ENCODE data around the gene POU6F2. TPM values are rescaled to one million over a fixed set of nuclear protein-coding genes. Genes with fewer than 3 reads are reported as not detected.

The POU6F2 gene
- total and polyA plus RNA-seq, 5 donors = 0.81 to 3.4 (median 2.9) TPM

DNA sequence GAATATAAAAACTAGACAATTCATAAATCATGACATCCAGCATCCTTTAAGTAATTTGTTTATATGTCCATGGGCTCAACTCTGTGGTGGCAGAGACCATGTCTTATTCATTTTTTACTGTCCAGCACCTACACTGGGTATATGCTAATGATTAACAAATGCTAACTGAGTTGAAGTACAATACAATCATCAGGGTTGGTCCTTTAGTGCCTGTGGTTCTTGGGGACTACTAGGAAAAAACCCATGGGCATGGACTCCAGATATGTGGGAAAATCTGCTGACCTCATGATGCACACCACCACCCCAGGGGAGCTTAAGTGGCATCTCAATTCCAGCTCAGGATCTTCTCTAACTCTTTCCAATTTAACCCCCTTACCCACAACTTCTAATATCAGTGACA lies 503.2 kb downstream of the POU6F2 start:
- ATAC-seq (no peak), DNase-seq (no peak)
- Histone ChIP-seq H3K27me3 (ENCODE audit: control insufficient read depth, insufficient read depth) (no peaks in the 10 kb centered on the region), H3K4me3 (ENCODE audit: low read length) (no peak overlapping the region), H3K9me3 (ENCODE audit: control insufficient read depth, low read length) (no peaks in the 10 kb centered on the region), H3K4me1 (ENCODE audit: control insufficient read depth, insufficient read depth, low read length) (no peaks in the 10 kb centered on the region), H3K27ac (ENCODE audit: low read length) (no peak overlapping the region)
- intact Hi-C loops (cut with DNase I) = no loop called here

- no peak for ATAC-seq
- WGBS = 73% methylated on average over 7 of the region's 7 CpGs
- no peak overlapping the region for H3K4me3 ChIP-seq (ENCODE audit: low read length)
Measured at GRCh38 chr7:39488467-39489393, 511.0 kb downstream of the POU6F2 start.

GRCh38 chr7:39490296-39490695 lies 512.6 kb downstream of the POU6F2 start:
- no peaks in the 10 kb centered on the region for H3K27me3 ChIP-seq (ENCODE audit: control insufficient read depth, insufficient read depth)
- no peak overlapping the region for H3K27ac ChIP-seq (ENCODE audit: low read length)
- H3K4me3 ChIP-seq (ENCODE audit: low read length) = no peak overlapping the region
- ATAC-seq (no peak), DNase-seq (no peak)
- intact Hi-C loops (cut with DNase I) = no loop called here
- WGBS = 91% methylated on average over 2 of the region's 2 CpGs
- H3K4me1 ChIP-seq (ENCODE audit: control insufficient read depth, insufficient read depth, low read length) = no peaks in the 10 kb centered on the region
- no peaks in the 10 kb centered on the region for H3K9me3 ChIP-seq (ENCODE audit: control insufficient read depth, low read length)

More at GRCh38 chr7:39488467-39489393, 511.0 kb downstream of the POU6F2 start:
- H3K9me3 ChIP-seq (ENCODE audit: control insufficient read depth, low read length) = no peaks in the 10 kb centered on the region
- intact Hi-C loops (cut with DNase I) = no loop called here
- no peaks in the 10 kb centered on the region for H3K27me3 ChIP-seq (ENCODE audit: control insufficient read depth, insufficient read depth)
- H3K4me1 ChIP-seq (ENCODE audit: control insufficient read depth, insufficient read depth, low read length) = no peaks in the 10 kb centered on the region
- no peak overlapping the region for H3K27ac ChIP-seq (ENCODE audit: low read length)
- no peak for DNase-seq

DNA sequence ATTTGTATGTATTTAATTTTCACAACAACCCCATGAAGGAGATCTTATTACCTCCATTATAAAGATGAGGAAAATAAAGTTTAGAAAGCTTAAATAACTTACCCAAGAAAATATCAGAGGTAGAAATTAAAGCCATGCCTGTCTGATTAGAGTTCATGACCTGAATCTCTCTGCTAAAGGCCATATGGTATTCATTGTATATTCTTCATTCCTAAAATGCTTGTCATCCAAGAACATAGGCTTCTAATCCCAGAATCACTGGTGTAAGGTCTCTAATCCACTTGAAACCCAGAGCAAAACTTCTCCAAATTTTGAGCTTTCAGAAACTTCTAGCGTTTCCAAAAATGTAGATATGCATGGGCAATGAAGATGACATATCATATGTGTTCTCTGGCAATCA lies 516.2 kb downstream of the POU6F2 start:
- no peaks in the 10 kb centered on the region for H3K4me1 ChIP-seq (ENCODE audit: control insufficient read depth, insufficient read depth, low read length)
- no peaks in the 10 kb centered on the region for H3K9me3 ChIP-seq (ENCODE audit: control insufficient read depth, low read length)
- intact Hi-C loops (cut with DNase I) = no loop called here
- ATAC-seq (no peak), DNase-seq (no peak)
- H3K27me3 ChIP-seq (ENCODE audit: control insufficient read depth, insufficient read depth) = no peaks in the 10 kb centered on the region
- no peak overlapping the region for H3K27ac ChIP-seq (ENCODE audit: low read length)
- WGBS = 75% methylated on average over 1 of the region's 1 CpG
- H3K4me3 ChIP-seq (ENCODE audit: low read length) = no peak overlapping the region

DNA sequence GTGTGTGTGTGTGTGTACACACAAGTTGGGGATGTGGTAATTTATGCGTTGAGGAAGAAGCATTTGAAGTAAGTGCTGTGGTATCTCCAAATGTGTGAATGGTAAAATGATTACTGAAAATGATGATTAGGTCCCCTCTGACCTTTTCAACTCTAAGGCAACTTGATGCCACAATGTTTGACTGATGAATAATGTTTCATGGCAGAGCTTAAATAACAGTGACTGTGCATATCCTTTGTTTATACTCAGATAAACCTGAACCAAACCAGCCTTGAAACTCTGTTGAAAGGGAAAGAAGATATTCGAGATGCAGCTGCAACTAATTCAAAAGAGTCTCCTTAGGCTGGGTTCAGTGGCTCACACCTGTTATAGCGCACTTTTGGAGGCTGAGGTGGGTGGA lies 523.6 kb downstream of the POU6F2 start:
- WGBS = 67% methylated on average over 3 of the region's 3 CpGs
- H3K9me3 ChIP-seq (ENCODE audit: control insufficient read depth, low read length) = no peaks in the 10 kb centered on the region

GRCh38 chr7:39504963-39505362 lies 527.3 kb downstream of the POU6F2 start:
- intact Hi-C loops (cut with DNase I) = no loop called here
- H3K27ac ChIP-seq (ENCODE audit: low read length) = no peak overlapping the region
- H3K9me3 ChIP-seq (ENCODE audit: control insufficient read depth, low read length) = no peaks in the 10 kb centered on the region
- H3K4me3 ChIP-seq (ENCODE audit: low read length) = no peak overlapping the region
- no peaks in the 10 kb centered on the region for H3K27me3 ChIP-seq (ENCODE audit: control insufficient read depth, insufficient read depth)
- DNase-seq (no peak), ATAC-seq (no peak)
- 54% methylated on average over 3 of the region's 3 CpGs for WGBS
- H3K4me1 ChIP-seq (ENCODE audit: control insufficient read depth, insufficient read depth, low read length) = no peaks in the 10 kb centered on the region

More for the DNA sequence above, 523.6 kb downstream of the POU6F2 start:
- intact Hi-C loops (cut with DNase I) = no loop called here
- Histone ChIP-seq H3K4me1 (ENCODE audit: control insufficient read depth, insufficient read depth, low read length) (no peaks in the 10 kb centered on the region), H3K27ac (ENCODE audit: low read length) (no peak overlapping the region), H3K4me3 (ENCODE audit: low read length) (no peak overlapping the region), H3K27me3 (ENCODE audit: control insufficient read depth, insufficient read depth) (no peaks in the 10 kb centered on the region)
- no peak for ATAC-seq
- DNase-seq = no peak

- Histone ChIP-seq H3K9me3 (ENCODE audit: control insufficient read depth, low read length) (no peaks in the 10 kb centered on the region), H3K27me3 (ENCODE audit: control insufficient read depth, insufficient read depth) (no peaks in the 10 kb centered on the region), H3K4me1 (ENCODE audit: control insufficient read depth, insufficient read depth, low read length) (no peaks in the 10 kb centered on the region), H3K27ac (ENCODE audit: low read length) (no peak overlapping the region), H3K4me3 (ENCODE audit: low read length) (no peak overlapping the region)
- peak in 2 of 3 donors; percentile 64 to 65 for DNase-seq
- intact Hi-C loops (cut with DNase I) = no loop called here
- peak in 1 of 2 donors; percentile 45 for ATAC-seq
- WGBS = 70% methylated on average over 8 of the region's 8 CpGs
Measured at GRCh38 chr7:39507866-39508551, 530.3 kb downstream of the POU6F2 start.

DNA sequence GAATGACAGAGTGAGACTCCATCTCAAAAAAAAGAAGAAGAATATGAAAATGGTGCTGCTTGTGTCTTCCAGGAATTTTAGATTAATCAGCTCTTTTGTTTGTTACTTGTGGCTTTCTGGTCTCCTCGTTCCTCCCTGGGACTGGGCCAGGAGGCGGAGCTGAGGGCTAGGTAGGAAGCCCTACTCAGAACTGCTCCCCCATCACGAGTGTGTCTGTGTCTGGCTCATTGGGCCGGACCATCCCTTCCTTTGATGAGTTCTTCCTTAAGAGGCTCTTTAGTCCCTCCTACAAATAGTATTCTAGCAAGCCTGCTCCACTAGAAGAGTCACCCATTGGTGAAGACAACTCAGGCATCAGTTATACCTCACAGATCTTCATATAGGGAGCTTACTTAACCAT lies 531.7 kb downstream of the POU6F2 start:
- Histone ChIP-seq H3K4me3 (ENCODE audit: low read length) (no peak overlapping the region), H3K9me3 (ENCODE audit: control insufficient read depth, low read length) (no peaks in the 10 kb centered on the region), H3K27ac (ENCODE audit: low read length) (no peak overlapping the region), H3K27me3 (ENCODE audit: control insufficient read depth, insufficient read depth) (no peaks in the 10 kb centered on the region), H3K4me1 (ENCODE audit: control insufficient read depth, insufficient read depth, low read length) (no peaks in the 10 kb centered on the region)
- no peak for DNase-seq
- WGBS = 65% methylated on average over 4 of the region's 4 CpGs
- intact Hi-C loops (cut with DNase I) = no loop called here
- ATAC-seq = no peak

DNA sequence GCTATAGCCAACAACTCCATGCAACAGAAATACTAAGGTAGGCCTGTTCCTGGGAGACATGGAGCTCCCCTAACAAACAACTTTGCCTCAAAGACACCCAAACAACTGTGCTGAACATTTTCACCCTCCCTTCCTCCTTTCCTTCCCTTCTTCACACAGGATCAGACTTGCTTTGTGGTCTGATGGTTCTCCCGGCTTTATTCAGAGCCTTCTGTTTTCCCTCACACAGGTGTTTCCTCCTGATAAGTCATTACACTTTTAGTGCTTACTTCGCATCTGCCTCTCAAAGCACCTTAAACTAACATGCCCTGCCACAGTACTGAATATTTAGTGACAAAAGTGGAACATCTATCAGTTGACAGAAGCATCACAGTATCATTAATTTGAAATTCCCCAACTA lies 532.2 kb downstream of the POU6F2 start:
- H3K27me3 ChIP-seq (ENCODE audit: control insufficient read depth, insufficient read depth) = no peaks in the 10 kb centered on the region
- H3K27ac ChIP-seq (ENCODE audit: low read length) = no peak overlapping the region
- 64% methylated on average over 2 of the region's 2 CpGs for WGBS
- H3K4me3 ChIP-seq (ENCODE audit: low read length) = no peak overlapping the region
- H3K9me3 ChIP-seq (ENCODE audit: control insufficient read depth, low read length) = no peaks in the 10 kb centered on the region
- no peaks in the 10 kb centered on the region for H3K4me1 ChIP-seq (ENCODE audit: control insufficient read depth, insufficient read depth, low read length)
- intact Hi-C loops (cut with DNase I) = loop anchor here in 2 of 4 donors (10.0 kb wide), 1 partner anchor 575 kb away; no protein-coding TSS in a partner anchor
- DNase-seq = no peak
- ATAC-seq = no peak

- no peak for ATAC-seq
- Histone ChIP-seq H3K9me3 (ENCODE audit: control insufficient read depth, low read length) (peaks cover 2% of the 10 kb centered on the region), H3K4me3 (ENCODE audit: low read length) (no peak overlapping the region), H3K27me3 (ENCODE audit: control insufficient read depth, insufficient read depth) (no peaks in the 10 kb centered on the region), H3K4me1 (ENCODE audit: control insufficient read depth, insufficient read depth, low read length) (no peaks in the 10 kb centered on the region), H3K27ac (ENCODE audit: low read length) (no peak overlapping the region)
- no peak for DNase-seq
- intact Hi-C loops (cut with DNase I) = loop anchor here in 2 of 4 donors (10.0 kb wide), 1 partner anchor 576 kb away; no protein-coding TSS in a partner anchor
- WGBS = 75% methylated on average over 3 of the region's 3 CpGs
Measured at GRCh38 chr7:39510864-39511354, 533.2 kb downstream of the POU6F2 start.

Data from right cardiac atrium (tissue), 5 donors.